Neuronal stem cell (in vitro differentiated cells): ENCODE results near the gene TMEM158.

Experiments
- DNase-seq: peaks from one replicate; pipeline ENCODE4 v3.0.0-alpha.2; 2013; ENCODE audit warnings: low spot score
- H2AFZ ChIP-seq: one replicate; pipeline ENCODE4 v1.6.1; 2013; ENCODE audit warnings: mild to moderate bottlenecking, low read length, inconsistent platforms
- H2AK5ac ChIP-seq: 2 replicates; pipeline ENCODE4 v1.6.1; 2013; ENCODE audit warnings: low read depth, mild to moderate bottlenecking, inconsistent platforms, low read length, moderate library complexity, mixed read lengths
- H2BK120ac ChIP-seq: 2 replicates; pipeline ENCODE4 v1.6.1; 2013; ENCODE audit warnings: low read depth, mild to moderate bottlenecking, inconsistent platforms, low read length, moderate library complexity, mixed read lengths
- H2BK12ac ChIP-seq: one replicate; pipeline ENCODE4 v1.6.1; 2013; ENCODE audit warnings: low read length, inconsistent platforms
- H2BK15ac ChIP-seq: 2 replicates; pipeline ENCODE4 v1.6.1; 2013; ENCODE audit warnings: mild to moderate bottlenecking, low read length, inconsistent platforms, mixed read lengths
- H2BK5ac ChIP-seq: one replicate; pipeline ENCODE4 v1.6.1; 2013; ENCODE audit warnings: inconsistent platforms, mild to moderate bottlenecking, low read length, moderate library complexity
- H3K14ac ChIP-seq: one replicate; pipeline ENCODE4 v1.6.1; 2013; ENCODE audit warnings: low read length, inconsistent platforms
- H3K18ac ChIP-seq: 2 replicates; pipeline ENCODE4 v1.6.1; 2013; ENCODE audit warnings: low read length, inconsistent platforms
- H3K23ac ChIP-seq: 2 replicates; pipeline ENCODE4 v1.6.1; 2013; ENCODE audit warnings: low read depth, mild to moderate bottlenecking, mixed read lengths, low read length, inconsistent platforms; ENCODE audit not compliant: poor library complexity
- H3K27ac ChIP-seq: replicated peaks from 3 replicates; pipeline ENCODE4 v1.5.1; 2013; ENCODE audit warnings: low read length, inconsistent platforms
- H3K27me3 ChIP-seq, 3 experiments: 2 replicates each; pipeline ENCODE4 v1.6.1; 2013; ENCODE audit warnings: low read length in 3 of 3, mild to moderate bottlenecking in 2 of 3, inconsistent platforms in 1 of 3, low read depth in 1 of 3, mixed read lengths in 1 of 3, moderate library complexity in 1 of 3; ENCODE audit not compliant: control insufficient read depth in 3 of 3, insufficient read depth in 3 of 3
- H3K36me3 ChIP-seq, 2 donors: replicated peaks in 1 of 2; 2 replicates each; pipeline ENCODE4 v1.6.1; 2013; ENCODE audit warnings: low read length in 2 of 2; ENCODE audit not compliant: control insufficient read depth in 2 of 2, insufficient read depth in 2 of 2
- H3K4ac ChIP-seq: 2 replicates; pipeline ENCODE4 v1.6.1; 2013; ENCODE audit warnings: inconsistent platforms, mild to moderate bottlenecking, low read length, moderate library complexity
- H3K4me1 ChIP-seq, 2 donors: 1 replicate in 1 of 2; 2 replicates in 1 of 2; pipeline ENCODE4 v1.6.1; 2013; ENCODE audit warnings: low read length in 2 of 2, low read depth in 1 of 2; ENCODE audit not compliant: control insufficient read depth in 2 of 2, insufficient read depth in 1 of 2
- H3K4me2 ChIP-seq: one replicate; pipeline ENCODE4 v1.6.1; 2013; ENCODE audit warnings: mild to moderate bottlenecking, low read length, inconsistent platforms; ENCODE audit not compliant: insufficient read depth, poor library complexity, severe bottlenecking
- H3K4me3 ChIP-seq, 2 donors: 2 replicates each; pipeline ENCODE4 v1.5.1; 2013; ENCODE audit warnings: low read length in 2 of 2, mild to moderate bottlenecking in 2 of 2, inconsistent platforms in 1 of 2, moderate library complexity in 1 of 2
- H3K79me1 ChIP-seq: one replicate; pipeline ENCODE4 v1.6.1; 2013; ENCODE audit warnings: low read depth, mild to moderate bottlenecking, inconsistent platforms, low read length, moderate library complexity
- H3K9ac ChIP-seq: one replicate; pipeline ENCODE4 v1.6.1; 2013; ENCODE audit warnings: mild to moderate bottlenecking, low read depth, low read length, inconsistent platforms; ENCODE audit not compliant: poor library complexity
- H3K9me3 ChIP-seq, 2 donors: replicated peaks in 1 of 2; 2 replicates each; pipeline versions ENCODE3 to v1.6.1; 2013; ENCODE audit warnings: low read length in 2 of 2, mild to moderate bottlenecking in 2 of 2, inconsistent platforms in 1 of 2, low read depth in 1 of 2, mixed read lengths in 1 of 2, moderate library complexity in 1 of 2; ENCODE audit not compliant: control insufficient read depth in 2 of 2, insufficient read depth in 1 of 2
- H4K8ac ChIP-seq: one replicate; pipeline ENCODE4 v1.6.1; 2013; ENCODE audit warnings: low read depth, mild to moderate bottlenecking, inconsistent platforms, low read length, moderate library complexity
- H4K91ac ChIP-seq: one replicate; pipeline ENCODE4 v1.6.1; 2013; ENCODE audit warnings: low read length, low read depth, mild to moderate bottlenecking, inconsistent platforms; ENCODE audit not compliant: poor library complexity
- WGBS, 2 donors: extraction: QIAGEN DNeasy Blood & Tissue Kit; methylation state at CpG; one replicate each; pipeline ENCODE4 v1.1.7; 2013; ENCODE audit warnings: missing lambda C conversion rate in 2 of 2, mixed read lengths in 1 of 2; ENCODE audit not compliant: insufficient read length in 2 of 2, insufficient replicate concordance in 1 of 2; ENCODE audit errors: extremely low coverage in 2 of 2; 5-methylcytosine and 5-hydroxymethylcytosine counted together

TMEM158 gene

GRCh38 chr3:45235409-45235808, 9.3 kb upstream of the TMEM158 start:
- Histone ChIP-seq H3K9ac (no peak overlapping the region), H3K4ac (no peak overlapping the region), H3K27me3 (no peaks in the 10 kb centered on the region)

DNA sequence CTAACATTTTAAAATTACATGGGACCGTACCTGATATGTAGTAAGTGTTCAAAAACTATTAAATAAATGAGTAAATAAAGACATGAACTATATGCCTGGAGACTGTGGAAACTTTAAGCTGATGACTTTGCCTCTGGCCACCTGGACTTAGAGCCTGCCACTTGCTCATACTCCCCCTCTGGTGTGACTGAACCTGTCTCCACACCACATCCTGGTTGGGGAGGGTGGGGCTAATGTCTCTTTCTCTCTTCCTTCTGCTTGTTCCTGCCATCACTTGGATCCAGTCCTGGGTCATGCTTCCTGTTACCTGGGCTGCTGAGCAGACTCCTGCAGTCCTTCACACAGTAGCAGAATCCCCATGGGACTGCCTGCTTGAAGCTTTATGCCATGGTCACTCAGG, 8.2 kb upstream of the TMEM158 start:
- no peak overlapping the region for H4K91ac ChIP-seq

More at GRCh38 chr3:45235409-45235808, 9.3 kb upstream of the TMEM158 start:
- no CpG with 5 or more reads among the region's 2 CpGs for WGBS, 2 donors
- Histone ChIP-seq H2AK5ac (no peak overlapping the region), H4K8ac (no peak overlapping the region), H2BK12ac (no peak overlapping the region), H3K36me3 (no peaks in the 10 kb centered on the region), H2AFZ (no peak overlapping the region), H2BK120ac (no peak overlapping the region), H3K27ac (no peak overlapping the region), H3K14ac (no peak overlapping the region), H3K9me3 (no peaks in the 10 kb centered on the region), H3K18ac (no peak overlapping the region), H3K23ac (no peak overlapping the region), H3K4me1 (no peaks in the 10 kb centered on the region), H4K91ac (no peak overlapping the region), H3K79me1 (no peaks in the 10 kb centered on the region), H2BK5ac (no peak overlapping the region), H3K4me3 (no peak overlapping the region), H3K4me2 (no peak overlapping the region), H2BK15ac (no peak overlapping the region)
- DNase-seq = no peak

DNA sequence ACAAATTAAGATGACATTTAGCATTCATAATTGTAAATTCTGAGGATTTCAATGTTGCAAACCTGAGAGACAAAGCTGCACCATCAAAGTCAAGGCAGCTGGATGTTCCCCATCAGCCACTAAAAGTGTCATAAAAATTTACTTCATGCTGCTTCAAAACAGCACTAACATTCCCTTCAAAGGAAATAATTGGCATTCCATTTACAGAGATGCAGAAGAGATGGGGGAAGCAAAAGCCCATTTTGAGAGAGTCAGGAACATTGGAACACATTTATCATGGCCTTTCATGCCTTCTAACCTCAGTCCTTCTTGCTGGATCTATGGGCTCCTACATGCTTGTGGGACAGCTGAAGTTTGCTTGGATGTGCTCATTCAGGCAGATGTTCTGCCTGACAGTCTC, 6.4 kb upstream of the TMEM158 start:
- Histone ChIP-seq H2AK5ac (no peak overlapping the region), H4K8ac (no peak overlapping the region), H3K4me2 (no peak overlapping the region), H3K9me3 (no peaks in the 10 kb centered on the region), H2BK15ac (no peak overlapping the region), H3K23ac (no peak overlapping the region), H2BK120ac (no peak overlapping the region), H3K4me3 (no peak overlapping the region), H3K4ac (no peak overlapping the region), H3K79me1 (no peaks in the 10 kb centered on the region), H3K27me3 (no peaks in the 10 kb centered on the region), H2BK5ac (no peak overlapping the region), H3K36me3 (no peaks in the 10 kb centered on the region), H3K4me1 (peaks cover 3 to 6% of the 10 kb centered on the region in 2 donors), H3K18ac (no peak overlapping the region), H3K14ac (no peak overlapping the region), H2BK12ac (no peak overlapping the region), H3K27ac (no peak overlapping the region), H4K91ac (no peak overlapping the region), H2AFZ (no peak overlapping the region), H3K9ac (no peak overlapping the region)
- DNase-seq = no peak

More for the DNA sequence above, 8.2 kb upstream of the TMEM158 start:
- Histone ChIP-seq H2AFZ (no peak overlapping the region), H2BK15ac (no peak overlapping the region), H3K23ac (peak overlapping the region; percentile 28), H2BK120ac (no peak overlapping the region), H3K18ac (no peak overlapping the region), H2BK5ac (no peak overlapping the region), H3K4me3 (no peak overlapping the region), H4K8ac (no peak overlapping the region), H3K27ac (no peak overlapping the region), H3K9me3 (no peaks in the 10 kb centered on the region), H2BK12ac (no peak overlapping the region), H3K4me1 (no peaks in the 10 kb centered on the region), H3K9ac (no peak overlapping the region), H3K14ac (no peak overlapping the region), H3K36me3 (no peaks in the 10 kb centered on the region), H2AK5ac (peak overlapping the region; percentile 15), H3K27me3 (no peaks in the 10 kb centered on the region), H3K79me1 (no peaks in the 10 kb centered on the region), H3K4ac (no peak overlapping the region), H3K4me2 (no peak overlapping the region)
- no peak for DNase-seq
- WGBS, 2 donors = no CpG with 5 or more reads among the region's 1 CpG

GRCh38 chr3:45227946-45228345, 1.9 kb upstream of the TMEM158 start:
- Histone ChIP-seq H3K36me3 (no peaks in the 10 kb centered on the region), H4K91ac (no peak overlapping the region), H3K9me3 (no peaks in the 10 kb centered on the region), H3K27me3 (peaks cover 0 to 3% (median 3%) of the 10 kb centered on the region in 3 experiments), H4K8ac (no peak overlapping the region), H2AFZ (peak overlapping the region; percentile 35), H2BK15ac (no peak overlapping the region), H2BK120ac (no peak overlapping the region), H2BK12ac (no peak overlapping the region), H2BK5ac (no peak overlapping the region), H3K4ac (no peak overlapping the region), H2AK5ac (no peak overlapping the region), H3K9ac (no peak overlapping the region), H3K4me3 (no peak overlapping the region), H3K4me1 (peaks cover 15 to 18% of the 10 kb centered on the region in 2 donors), H3K4me2 (no peak overlapping the region), H3K79me1 (no peaks in the 10 kb centered on the region), H3K23ac (no peak overlapping the region), H3K18ac (peak overlapping the region; percentile 20), H3K27ac (peak overlapping the region; percentile 1), H3K14ac (no peak overlapping the region)
- DNase-seq = no peak
- no CpG with 5 or more reads among the region's 6 CpGs for WGBS, 2 donors
